H1 (cell line): ENCODE results near the gene PHTF2.

Experiments used
- CHD1 ChIP-seq: IDR thresholded peaks from 2 replicates; pipeline ENCODE4 v1.6.1; 2012; ENCODE audit warnings: low read depth, low read length, improper control_type of control experiment
- CREB1 ChIP-seq: IDR thresholded peaks from 2 replicates; pipeline ENCODE4 v1.6.1; 2012; ENCODE audit warnings: inconsistent platforms
- EGR1 ChIP-seq: IDR thresholded peaks from 2 replicates; pipeline ENCODE4 v1.6.1; 2011; ENCODE audit warnings: low read depth, low read length, borderline replicate concordance
- NRF1 ChIP-seq: IDR thresholded peaks from 2 replicates; pipeline ENCODE4 v1.6.1; 2011; ENCODE audit warnings: mild to moderate bottlenecking, low read depth, low read length, improper control_type of control experiment
- POLR2AphosphoS5 ChIP-seq: IDR thresholded peaks from 2 replicates; pipeline ENCODE4 v1.6.1; 2011; ENCODE audit warnings: low read depth, low read length
- TF ChIP-seq, protein P1 (sequence below), 3 experiments: IDR thresholded peaks; 1 replicate in 2 of 3; 2 replicates in 1 of 3; pipeline versions ENCODE4 v1.5.1 to v1.6.1; 2011; ENCODE audit warnings: low read length in 3 of 3, mild to moderate bottlenecking in 3 of 3, inconsistent platforms in 2 of 3, low read depth in 1 of 3, moderate library complexity in 1 of 3; ENCODE audit not compliant: insufficient read depth in 1 of 3; ENCODE audit errors: control extremely low read depth in 1 of 3

DNA sequence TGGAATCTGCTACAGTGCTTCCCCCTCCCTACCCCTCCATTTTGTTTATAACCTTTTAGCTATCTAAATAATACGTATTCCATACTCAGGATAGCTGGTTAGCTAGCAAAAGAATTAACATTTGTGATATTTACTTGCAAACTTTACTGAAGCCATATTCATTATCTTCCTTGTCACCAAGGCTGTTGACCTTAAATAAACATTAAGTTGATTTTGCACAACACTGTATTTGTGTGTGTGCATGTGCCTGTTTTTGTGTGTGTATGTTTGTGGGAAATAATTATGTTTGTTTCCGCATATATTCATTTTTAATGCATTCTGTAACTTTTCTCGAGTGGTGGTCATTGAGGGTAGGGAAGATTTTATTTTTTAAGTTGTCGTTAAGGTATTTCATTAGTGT lies 16.2 kb upstream of the PHTF2 start:
- TF ChIP-seq NRF1 (no peak), POLR2AphosphoS5 (no peak), CREB1 (no peak), EGR1 (no peak), CHD1 (no peak)
- TF ChIP-seq, protein P1, sequence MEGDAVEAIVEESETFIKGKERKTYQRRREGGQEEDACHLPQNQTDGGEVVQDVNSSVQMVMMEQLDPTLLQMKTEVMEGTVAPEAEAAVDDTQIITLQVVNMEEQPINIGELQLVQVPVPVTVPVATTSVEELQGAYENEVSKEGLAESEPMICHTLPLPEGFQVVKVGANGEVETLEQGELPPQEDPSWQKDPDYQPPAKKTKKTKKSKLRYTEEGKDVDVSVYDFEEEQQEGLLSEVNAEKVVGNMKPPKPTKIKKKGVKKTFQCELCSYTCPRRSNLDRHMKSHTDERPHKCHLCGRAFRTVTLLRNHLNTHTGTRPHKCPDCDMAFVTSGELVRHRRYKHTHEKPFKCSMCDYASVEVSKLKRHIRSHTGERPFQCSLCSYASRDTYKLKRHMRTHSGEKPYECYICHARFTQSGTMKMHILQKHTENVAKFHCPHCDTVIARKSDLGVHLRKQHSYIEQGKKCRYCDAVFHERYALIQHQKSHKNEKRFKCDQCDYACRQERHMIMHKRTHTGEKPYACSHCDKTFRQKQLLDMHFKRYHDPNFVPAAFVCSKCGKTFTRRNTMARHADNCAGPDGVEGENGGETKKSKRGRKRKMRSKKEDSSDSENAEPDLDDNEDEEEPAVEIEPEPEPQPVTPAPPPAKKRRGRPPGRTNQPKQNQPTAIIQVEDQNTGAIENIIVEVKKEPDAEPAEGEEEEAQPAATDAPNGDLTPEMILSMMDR (IDR thresholded peaks at IDR 0.05; ENCODE audit: control extremely low read depth in 1 of 3, insufficient read depth in 1 of 3, low read depth in 1 of 3, low read length in 3 of 3), result no peak
